ENCODE data around the gene GRM4.
"Not testable (repeated sequence)": the region's sequence is repeated elsewhere in the genome, so short reads cannot be mapped to it uniquely, and the experiment has no call there.

The GRM4 gene

DNA sequence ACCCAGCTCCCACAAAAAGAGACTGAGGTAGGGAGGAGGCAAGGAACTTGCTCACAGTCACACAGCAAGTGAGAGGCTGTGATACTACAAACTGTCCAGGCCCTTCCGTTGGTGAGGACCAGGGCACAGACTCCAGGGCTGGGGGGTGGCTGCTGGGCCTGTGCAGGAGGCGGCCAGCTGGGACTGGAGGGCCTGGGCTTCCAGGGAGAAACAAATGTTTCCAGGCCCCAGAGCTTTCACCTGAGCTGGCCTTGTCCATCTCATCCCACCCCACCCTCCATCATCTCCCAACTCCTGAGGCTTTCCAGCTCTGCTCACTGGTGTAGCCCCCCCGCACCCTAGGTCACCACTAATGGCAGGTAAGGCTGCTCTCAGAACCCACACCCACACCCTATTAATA is 86.0 kb downstream of the GRM4 start:
- no peak for DNase-seq

DNA sequence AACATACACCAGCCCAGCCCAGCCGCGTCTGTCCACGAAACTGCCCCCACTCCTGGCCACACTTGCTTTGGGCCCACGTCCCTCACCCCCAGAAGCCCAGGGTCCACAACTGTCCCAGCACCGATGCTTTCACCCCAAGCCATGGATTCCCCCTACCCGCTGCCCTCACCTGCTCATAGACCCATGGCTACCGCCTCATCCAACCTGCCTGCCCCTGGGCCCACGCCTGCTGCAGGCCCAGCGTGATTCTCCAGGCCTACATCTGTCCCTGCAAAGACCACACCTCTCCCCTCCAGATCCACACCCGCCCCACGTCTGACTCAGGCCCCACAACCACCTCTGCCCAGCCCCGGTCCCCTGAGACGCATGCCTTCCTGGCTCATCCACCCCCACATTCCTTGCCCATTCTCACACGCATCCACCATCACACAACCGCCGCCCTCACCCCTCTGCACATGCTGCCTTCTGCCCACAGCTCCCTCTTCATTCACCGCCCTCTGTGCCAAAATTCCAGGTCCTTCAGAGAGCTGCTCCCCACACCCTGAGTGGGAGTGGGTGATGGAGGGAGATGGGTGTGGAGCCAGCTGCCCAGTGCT is 86.7 kb downstream of the GRM4 start:
- DNase-seq, result no peak

DNA sequence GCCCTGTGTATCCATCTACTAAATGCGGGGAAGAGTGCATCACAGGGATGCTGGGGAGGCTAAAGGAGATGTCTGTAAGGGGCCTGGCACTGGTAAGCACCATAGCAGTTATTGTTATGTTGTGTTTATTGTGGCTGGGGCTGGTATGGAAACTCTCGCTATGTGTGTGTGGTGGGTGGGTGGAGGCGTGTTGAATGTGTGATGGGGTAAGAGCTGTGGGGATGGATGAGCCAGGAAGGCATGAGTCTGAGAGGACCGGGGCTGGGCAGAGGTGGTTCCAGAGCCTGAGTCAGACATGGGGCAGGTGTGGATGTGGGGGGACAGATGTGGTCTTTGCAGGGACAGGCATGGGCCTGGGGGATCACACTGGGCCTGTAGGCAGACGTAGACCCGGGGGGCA is 88.1 kb downstream of the GRM4 start:
- no peak for DNase-seq

DNA sequence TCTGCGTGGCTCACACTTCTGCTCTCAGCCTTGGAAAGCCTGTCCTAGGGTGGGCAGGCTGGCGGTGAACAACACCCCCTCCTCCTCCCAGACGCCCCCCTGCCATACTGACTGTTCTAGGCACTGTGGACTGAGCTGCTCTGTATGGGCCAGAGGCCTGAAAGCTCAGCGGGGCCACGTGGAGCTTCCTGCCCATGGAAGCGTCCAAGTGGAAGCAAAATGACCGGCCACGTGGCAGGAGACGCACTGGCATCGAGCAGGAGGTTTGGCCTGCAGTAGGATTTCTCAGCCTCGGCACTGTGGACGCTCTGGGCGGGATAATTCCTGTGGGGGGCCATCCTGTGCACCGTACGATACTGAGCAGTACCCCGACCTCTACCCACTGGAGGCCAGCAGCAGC is 88.7 kb downstream of the GRM4 start:
- DNase-seq, result no peak

DNA sequence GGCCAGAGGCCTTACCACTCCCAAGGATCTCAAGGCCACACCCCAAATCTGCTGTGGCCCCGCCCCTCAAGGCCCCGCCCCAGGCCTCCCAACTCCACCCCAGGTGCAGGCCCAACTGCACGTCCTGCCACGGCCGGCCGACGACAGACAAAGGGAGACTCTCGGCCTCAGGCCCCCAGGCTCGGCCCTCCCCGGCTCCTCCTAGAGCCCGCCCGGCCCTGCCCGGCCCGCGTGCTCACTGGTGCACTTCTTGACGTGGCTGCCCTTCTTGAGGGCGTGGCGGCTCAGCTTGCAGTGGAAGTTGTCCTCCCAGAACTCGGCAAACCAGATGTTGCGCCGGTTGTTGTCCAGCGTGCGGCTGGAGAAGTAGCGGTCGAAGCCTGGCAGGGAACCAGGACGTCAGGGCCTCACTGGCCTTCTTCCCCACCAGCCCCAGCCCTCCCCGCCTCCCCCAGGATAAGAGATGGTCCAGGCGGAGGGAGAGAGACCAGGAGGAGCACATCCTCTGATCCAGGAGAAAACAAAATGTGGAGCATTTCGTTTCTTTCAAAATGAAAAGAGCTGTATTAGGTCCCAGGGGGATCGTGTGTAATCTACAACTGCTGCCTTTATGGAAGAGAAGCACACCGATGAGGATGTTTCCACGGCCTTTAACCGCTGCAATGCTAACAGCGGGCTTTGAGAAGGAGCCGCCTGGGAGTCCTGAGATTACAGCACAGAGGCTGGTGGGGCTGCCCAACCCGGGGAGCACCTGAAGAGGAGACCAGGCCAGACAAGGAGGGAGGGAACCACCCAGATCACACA is 89.4 kb downstream of the GRM4 start:
- peak; percentile 40 for DNase-seq

DNA sequence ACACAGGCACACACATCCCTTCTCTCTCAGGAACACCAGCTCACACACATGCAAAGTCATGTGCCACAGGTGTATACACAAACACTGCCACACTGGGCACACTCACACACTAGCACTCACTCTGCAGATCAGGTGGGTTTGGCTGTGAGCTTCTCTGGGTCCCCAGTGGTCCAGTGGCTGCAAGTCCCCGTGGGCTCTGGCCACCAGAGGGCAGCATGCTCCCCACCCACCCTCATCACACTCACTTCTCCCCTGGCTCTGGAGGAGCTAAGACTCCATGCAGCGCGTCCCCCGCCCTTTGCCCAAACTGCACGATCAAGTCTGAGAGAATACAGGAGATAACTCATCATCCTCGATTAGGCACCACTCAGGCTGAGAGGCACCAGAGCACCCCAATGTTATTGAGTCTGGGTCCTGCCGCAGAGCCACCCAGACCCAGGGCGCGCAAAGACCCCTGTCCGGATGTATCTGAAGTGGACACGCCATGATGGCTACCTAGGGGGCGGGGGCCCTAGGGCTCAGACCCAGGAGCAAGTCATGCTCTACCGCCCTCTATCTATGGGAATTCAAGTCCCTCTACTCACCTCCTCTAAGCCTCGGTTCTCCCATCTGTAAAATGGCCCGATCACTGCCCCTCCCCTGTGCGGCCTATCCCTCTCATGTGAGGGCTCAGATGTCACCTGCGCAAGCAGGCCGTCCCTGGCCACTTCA is 90.5 kb downstream of the GRM4 start:
- peak; percentile 66 for DNase-seq

DNA sequence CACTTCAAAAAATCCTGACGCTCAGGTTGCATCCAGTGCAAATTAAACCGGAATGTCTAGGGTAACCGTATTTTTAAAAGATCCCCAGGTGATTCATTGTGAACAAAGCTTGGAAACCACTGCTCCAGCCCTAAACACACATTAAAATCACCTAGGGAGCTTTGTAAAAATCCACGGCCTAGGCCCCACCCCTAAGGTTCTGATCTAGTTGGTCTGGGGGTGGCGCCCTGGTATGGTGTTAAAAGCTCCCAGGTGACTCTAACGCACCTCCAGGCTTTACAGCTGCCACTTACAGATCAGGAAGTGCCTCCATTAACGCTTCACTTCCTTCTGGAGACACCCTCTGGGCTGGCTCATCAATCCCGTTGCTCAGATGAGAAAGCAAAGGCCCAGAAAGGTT is 92.2 kb downstream of the GRM4 start:
- peak; percentile 24 for DNase-seq

DNA sequence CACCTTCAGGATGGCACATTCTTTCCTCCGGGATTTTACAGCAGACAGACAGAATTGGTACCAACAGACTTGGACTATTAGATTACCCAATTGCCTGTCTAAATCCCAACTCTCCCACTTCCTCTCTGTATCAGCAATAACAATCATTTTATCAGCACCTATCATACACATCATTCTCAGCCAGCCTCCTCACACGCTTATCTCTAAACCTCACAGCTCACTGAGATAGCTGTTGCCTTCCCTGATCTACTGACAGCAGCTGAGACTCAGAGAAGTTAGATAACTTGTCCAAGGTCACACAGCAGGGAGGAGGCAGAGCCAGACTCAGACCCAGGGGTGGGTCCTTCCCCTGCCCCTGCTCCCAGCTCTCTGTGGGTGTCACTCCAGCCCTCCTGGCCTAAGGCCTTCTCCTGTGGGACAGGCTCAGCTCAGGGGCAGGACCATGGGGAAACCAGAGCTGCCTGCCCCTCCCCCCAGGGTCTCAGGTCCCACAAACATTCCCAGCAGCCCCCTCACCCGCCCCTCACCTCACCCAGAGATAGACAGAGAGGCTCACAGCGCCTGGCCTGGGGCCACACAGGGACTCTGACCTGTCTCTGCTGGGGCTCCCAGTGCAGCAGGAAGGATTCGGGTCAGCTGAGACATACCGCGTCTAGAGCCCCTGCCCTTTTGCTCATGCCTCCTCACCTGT is 92.8 kb downstream of the GRM4 start:
- DNase-seq, result no peak

DNA sequence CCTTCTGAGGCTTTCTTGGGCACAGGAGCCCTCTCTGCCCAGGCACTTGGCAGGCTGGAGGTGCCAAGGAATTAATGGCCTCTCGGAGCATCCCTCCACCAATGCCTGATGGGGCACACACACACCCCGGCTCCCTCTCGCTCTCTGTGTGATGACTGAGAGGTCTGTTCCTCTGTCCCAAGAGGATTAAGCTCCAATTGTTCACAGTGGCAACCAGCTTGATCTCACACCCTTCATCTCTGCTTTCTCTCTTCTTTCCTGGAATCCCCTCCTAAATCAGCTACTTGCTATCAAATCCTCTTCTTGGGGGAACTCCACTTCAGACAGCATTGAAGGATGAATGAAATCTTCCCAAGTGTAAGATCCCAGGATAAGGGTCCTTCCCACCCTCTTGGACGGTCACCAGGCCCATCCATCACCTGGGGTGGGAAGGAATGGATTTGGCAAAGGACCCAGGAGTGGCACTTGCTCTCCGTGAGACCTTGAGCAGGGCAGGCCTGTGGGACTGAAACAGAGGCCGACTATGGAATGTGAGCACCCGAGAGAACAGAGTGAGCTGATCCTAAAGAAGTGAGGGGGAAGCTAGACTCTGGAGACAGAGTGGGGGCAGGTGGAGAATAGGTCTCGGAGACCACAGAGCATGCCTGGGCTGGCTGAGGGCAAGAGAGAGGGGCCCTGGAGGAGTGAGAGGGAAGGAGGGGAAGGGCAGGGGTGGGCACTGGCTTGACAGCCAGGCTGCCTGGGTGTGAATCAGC is 93.6 kb downstream of the GRM4 start:
- no peak for DNase-seq

DNA sequence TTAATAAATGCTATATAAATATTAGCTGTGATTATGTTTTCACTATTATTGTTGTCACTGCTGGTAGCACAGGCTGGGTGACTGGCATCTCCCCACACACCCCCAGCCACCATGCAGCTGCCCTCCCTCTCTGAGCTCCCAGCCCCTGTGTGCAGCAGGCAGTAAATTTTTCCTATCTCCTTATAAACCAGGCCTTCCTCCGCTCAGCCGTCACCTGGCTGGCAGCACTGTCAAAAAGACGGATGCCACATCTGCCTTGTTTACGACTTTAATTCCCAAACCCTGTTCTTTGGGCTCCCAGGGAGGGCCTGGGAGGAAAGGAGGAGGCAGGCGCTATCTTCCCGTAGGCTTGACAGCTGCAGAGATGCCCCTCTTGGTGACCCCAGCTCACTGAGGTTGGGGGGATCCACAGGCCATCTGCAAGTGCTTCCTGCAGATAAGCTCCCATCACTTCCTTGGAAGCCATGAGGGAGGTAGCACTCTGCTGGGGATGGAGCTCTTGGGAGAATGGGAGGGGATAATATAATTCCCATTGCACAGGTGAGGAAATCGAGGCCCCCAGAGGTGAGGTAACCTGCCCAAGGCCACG is 94.5 kb downstream of the GRM4 start:
- no peak for DNase-seq

DNA sequence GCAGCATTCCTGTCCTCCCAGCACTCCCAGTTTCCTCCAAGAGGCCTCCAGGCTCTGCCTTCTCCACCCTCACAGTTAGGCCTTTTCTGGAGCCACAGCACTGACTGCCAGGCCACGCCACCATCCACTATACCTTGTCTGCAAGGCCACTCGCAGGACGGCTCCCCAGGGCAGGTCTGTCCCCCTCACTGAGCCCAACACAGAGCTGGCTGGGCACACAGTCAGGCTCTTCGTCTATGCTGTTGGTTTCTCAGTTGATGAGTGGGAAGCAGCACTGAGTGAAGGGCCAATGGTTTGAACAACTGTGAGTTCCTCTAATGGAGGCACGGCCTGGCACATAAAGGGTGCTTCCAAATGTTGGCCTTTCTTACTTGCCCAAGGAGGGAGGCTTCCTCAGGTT is 95.2 kb downstream of the GRM4 start:
- DNase-seq, result no peak

DNA sequence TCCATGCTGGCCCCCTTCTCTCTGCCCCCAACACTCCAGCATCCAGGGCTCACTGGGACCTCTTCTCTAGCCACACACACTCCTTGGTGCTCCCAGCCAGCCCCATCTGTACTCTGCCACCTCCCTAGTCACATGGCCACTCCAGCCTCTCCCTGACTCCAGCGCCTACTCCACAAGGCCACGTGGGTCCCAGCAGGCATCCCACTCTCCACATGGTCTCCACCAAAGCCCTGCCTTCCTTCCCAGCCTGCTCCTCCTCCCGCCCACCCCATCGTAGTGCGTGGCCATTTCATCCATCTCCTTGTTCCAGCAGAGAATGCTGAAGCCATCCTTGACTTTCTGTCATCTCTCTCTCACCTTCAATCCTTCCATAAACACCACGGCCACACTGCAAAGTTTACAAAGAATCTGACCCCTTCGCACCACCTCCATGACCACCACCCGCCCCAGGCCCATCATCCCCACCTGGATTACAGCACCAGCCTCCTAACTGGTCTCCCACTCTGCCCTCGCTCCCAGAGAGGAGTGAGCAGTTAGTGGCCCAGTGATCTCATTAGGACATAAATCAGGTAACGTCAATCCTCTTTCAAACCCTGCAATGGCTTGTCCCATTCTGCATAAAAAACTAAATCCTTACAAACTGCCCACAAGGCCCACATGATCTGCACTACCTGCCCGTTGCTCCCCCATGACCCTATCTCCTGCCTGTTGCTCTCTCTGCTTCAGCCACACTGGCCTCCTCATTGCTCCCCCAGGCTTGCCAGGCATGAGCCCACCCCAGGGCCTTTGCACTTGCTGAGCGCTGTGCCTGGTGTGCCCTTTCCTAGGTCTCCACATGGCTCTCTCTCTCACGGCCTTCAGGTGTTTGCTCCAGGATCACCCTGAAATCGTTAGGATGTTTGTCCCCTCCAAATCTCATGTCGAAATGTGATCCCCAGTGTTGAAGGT is 96.2 kb downstream of the GRM4 start:
- no peak for DNase-seq

DNA sequence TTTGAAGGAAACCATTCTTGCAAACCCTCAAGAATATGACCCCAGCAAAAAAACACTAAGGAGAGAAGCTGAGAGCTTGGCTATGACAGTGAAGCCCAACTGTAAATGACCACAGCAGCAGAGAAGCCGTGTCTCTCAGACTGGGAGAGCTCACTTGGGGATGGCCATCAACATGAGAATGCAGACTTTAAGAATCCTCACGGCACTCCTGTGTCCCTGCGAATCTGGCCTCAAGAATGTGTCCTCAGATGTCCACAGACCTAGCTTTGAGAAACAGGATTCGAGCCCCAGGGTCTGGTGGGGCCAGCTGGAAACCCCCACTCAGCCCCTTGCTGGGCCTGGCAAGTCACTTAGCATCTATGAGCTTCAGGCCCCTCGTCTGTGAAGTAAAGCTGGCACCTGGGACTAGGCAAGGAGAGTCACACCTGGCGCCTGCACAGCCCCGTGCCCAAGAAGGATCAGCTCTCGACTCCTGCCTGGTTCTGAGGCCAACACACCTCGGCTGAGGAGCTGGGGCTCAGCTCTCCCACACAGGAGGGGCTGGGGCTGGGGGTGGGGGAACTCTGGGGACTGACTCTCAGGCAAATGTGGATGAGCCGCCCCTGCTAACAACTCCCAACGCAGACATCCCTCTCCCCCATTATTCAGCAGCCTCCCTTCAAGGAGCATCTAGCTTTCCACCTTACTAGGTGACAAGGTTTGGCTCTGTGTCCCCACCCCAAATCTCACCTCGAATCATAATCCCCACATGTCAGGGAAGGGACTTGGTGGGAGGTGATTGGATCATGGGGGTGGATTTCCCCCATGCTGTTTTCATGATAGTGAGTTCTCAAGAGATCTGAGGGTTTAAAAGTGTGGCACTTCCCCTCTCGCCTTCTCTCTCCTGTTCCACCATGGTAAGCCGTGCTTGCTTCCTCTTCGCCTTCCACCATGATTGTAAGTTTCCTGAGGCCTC is 97.7 kb downstream of the GRM4 start:
- DNase-seq, result no peak

DNA sequence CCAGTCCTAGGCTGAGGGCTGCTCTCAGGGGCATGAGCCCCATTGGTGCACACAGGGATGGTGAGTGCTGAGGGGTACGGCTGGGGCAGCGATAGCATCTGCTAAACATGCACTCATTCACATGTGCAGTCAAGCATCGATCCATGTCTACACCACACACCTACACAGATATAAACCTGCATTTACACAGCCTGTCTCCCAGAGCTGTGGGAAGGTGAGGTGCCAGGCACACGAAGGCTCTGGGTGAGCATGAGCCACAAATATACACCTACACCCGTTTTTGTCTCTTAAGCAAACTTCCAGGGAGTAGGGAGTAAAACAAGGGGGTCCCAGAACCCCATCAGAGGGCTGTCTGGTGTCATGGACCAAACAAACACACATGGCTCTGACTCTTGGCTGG is 99.3 kb downstream of the GRM4 start:
- no peak for DNase-seq

DNA sequence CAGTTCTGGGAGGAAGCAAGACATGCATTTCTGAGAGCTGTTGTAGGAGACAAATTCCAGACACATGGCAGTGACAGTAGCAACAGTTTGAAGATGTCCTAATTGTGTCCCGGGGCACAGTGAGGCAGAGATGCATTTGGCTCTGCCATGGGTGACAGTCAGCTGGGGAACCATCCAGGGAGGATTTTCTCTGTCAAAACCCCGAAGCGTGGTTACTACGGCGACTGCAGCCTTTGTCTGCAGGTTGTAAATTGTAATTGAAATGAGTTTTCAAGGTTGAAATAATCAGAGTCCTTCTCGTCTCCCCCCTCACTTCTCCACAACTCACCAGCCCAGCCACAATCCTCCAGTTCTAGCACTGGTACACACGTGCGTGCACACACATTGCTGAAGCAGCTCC is 100.1 kb downstream of the GRM4 start:
- DNase-seq, result no peak

DNA sequence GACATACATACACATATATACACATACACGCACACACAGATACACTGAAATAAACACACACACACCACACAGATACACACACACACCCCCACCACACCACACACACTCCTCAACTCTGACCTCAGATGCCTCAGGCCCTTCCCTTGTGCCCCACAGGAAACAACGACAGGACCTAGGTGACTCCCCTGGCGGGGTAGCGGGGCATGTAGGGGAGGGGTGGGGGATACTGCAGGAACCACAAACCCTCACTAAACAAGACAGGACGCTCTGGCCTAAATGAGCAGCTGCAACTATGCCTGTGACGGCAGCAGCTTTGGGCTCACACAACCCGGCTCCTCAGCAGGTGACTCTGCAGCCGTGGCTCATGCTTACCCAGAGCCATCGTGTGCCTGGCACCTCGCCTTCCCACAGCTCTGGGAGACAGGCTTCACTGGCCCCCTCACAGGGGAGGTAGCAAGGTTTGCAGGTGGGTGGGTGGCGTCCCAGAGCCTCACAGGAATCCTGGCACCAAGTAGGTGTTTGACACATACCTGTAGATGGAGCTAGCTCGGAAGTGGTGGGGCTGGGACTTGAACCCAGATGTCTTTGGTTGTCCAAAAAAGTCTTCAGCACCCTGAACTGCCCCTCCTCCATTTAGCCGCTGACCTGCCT is 100.8 kb downstream of the GRM4 start:
- no peak for DNase-seq

DNA sequence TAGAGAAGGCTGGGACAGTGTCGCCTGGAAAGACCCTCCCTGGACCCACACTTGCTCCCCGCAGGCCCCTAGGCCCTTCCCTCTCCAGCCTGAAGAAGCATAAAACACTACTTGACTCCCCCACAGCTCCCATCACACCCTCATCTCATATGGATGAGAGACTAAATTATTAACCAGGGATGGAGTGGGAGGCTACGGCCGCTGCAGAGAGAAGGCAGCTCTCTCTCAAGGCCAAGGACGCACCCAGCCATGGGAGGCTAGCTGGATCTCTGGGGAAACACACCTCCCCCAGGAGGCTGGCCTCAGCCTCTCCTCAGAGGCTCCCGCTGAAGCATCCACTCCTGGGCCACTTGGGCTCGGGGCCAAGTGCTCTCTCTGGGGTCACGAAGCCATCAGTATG is 102.5 kb downstream of the GRM4 start:
- no peak for DNase-seq

DNA sequence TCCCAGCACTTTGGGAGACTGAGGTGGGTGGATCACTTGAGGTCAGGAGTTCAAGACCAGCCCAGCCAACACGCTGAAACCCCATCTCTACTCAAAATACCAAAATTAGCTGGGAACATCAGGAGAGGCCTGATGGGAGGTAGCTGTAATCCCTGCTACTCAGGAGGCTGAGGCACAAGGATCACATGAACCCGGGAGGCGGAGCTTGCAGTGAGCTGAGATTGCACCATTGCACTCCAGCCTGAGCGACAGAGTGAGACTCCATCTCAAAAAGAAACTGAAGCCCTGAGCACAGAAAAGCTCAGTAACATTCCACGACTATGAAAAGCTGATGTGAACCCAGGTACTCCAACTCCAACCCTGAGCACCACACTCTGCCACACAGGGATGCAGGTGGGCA is 103.9 kb downstream of the GRM4 start:
- DNase-seq, result not testable (repeated sequence)

DNA sequence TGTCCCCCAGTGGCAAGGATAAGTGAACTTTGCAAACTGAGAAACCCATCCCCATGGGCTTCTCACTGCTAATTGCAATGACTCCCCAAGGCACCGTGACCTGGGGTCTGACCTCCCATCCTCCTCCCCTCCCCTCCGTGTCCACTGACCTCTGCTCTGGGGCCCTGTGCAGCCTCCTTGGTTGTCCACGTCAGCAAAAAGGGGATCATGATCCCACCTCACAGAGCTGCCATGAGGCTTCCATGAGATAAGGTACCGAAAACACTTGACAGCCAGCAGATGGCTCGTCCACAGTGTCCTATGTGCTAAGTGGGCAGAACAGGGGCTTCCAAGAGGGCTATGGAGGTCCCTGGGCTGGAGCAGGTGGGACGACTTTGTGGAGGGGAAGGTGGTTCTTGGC is 104.5 kb downstream of the GRM4 start:
- DNase-seq, result no peak

DNA sequence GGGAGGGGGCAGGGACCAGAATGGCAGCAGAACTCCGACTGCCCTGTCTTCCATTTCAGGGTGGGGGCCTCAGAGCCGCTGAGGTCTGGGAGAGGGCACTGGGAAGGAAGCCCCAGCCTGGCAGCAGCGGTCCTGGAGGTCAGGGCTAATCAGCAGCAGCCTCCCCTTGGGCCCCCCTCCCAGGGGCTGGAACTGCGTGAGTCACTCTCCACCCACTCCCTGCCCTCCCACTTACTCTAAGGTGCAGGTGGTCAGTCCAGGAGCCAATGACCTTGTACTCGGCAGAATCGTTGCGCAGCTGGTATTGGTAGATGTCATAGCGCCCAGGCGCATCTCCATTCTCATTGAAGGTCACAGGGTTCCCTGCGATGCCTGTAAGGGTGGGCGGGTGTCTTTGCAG is 105.9 kb downstream of the GRM4 start:
- no peak for DNase-seq
